Tibial artery (tissue), 4 donors: ENCODE results near the gene CAMTA1.
A peak's percentile ranks its signal among the peaks of the same experiment; 100 is the strongest.
"Not testable (repeated sequence)": the region's sequence is repeated elsewhere in the genome, so short reads cannot be mapped to it uniquely, and the experiment has no call there.

Experiments
- DNase-seq, 2 donors: peaks; one replicate each; pipeline ENCODE4 v3.0.0-alpha.2; 2019
- H3K27ac ChIP-seq, 2 donors: fragments of 200-600 bp; sonication (generic) in 1 of 2; 1 replicate in 1 of 2; 2 replicates in 1 of 2; pipeline ENCODE4 v1.5.1; 2018 to 2019; ENCODE audit warnings: mild to moderate bottlenecking in 1 of 2
- H3K27me3 ChIP-seq, 2 donors: fragments of 200-600 bp; sonication (generic) in 1 of 2; one replicate each; pipeline versions ENCODE4 v1.5.1 to v1.6.0; 2016 to 2019
- H3K36me3 ChIP-seq, 3 donors: fragments of 200-600 bp; sonication (generic) in 2 of 3; one replicate each; pipeline ENCODE4 v1.5.1; 2016 to 2019; ENCODE audit warnings: mild to moderate bottlenecking in 2 of 3
- H3K4me1 ChIP-seq, 4 donors: fragments of 200-600 bp; sonication (generic) in 2 of 4; 1 replicate in 3 of 4; 2 replicates in 1 of 4; pipeline ENCODE4 v1.5.1; 2016 to 2019
- H3K4me3 ChIP-seq, 2 donors: fragments of 200-600 bp; sonication (generic) in 1 of 2; 1 replicate in 1 of 2; 2 replicates in 1 of 2; pipeline ENCODE4 v1.5.1; 2018 to 2019; ENCODE audit warnings: mild to moderate bottlenecking in 2 of 2
- H3K9me3 ChIP-seq, 3 donors: fragments of 200-600 bp; sonication (generic) in 1 of 3; one replicate each; pipeline ENCODE4 v1.5.1; 2016 to 2019
- CTCF ChIP-seq, 2 experiments: fragments of 200-600 bp in 1 of 2; fragments of 450-650 bp in 1 of 2; IDR thresholded peaks; one replicate each; pipeline ENCODE4 v1.5.1; 2017 to 2019; ENCODE audit warnings: antibody characterized with exemption in 2 of 2, mild to moderate bottlenecking in 1 of 2, moderate library complexity in 1 of 2
- intact Hi-C: fragments of 100-400 bp; cut with DNase I; formaldehyde crosslinking; loops from one replicate; pipeline ENCODE4 v1.15.0; 2023; ENCODE audit warnings: low total_unique reads

Gene CAMTA1

GRCh38 chr1:7594714-7595295 lies 809.6 kb downstream of the CAMTA1 start:
- TF ChIP-seq CTCF (IDR thresholded peaks at IDR 0.05), result no peak
- peak in 1 of 2 donors; percentile 10 for DNase-seq
- Histone ChIP-seq H3K4me1 (no peaks in the 10 kb centered on the region), H3K27ac (no peak overlapping the region), H3K9me3 (peaks cover 0 to 3% (median 0%) of the 10 kb centered on the region in 3 donors), H3K27me3 (peaks cover 0 to 4% of the 10 kb centered on the region in 2 donors), H3K36me3 (no peaks in the 10 kb centered on the region), H3K4me3 (no peak overlapping the region)
- intact Hi-C loops, result no loop called here

GRCh38 chr1:7595336-7595735 lies 810.1 kb downstream of the CAMTA1 start:
- TF ChIP-seq CTCF (IDR thresholded peaks at IDR 0.05), result no peak
- Histone ChIP-seq H3K27me3 (peaks cover 0 to 4% of the 10 kb centered on the region in 2 donors), H3K36me3 (no peaks in the 10 kb centered on the region), H3K27ac (no peak overlapping the region), H3K9me3 (peaks cover 0 to 3% (median 0%) of the 10 kb centered on the region in 3 donors), H3K4me3 (no peak overlapping the region), H3K4me1 (no peaks in the 10 kb centered on the region)
- intact Hi-C loops, result no loop called here
- DNase-seq, result peak in 1 of 2 donors; percentile 7

- H3K9me3 ChIP-seq, result peaks cover 0 to 3% (median 0%) of the 10 kb centered on the region in 3 donors
- DNase-seq, result peak; percentile 4 to 35
- intact Hi-C loops, result no loop called here
- peaks cover 0 to 4% of the 10 kb centered on the region in 2 donors for H3K27me3 ChIP-seq
- no peak overlapping the region for H3K4me3 ChIP-seq
- no peaks in the 10 kb centered on the region for H3K36me3 ChIP-seq
- TF ChIP-seq CTCF (IDR thresholded peaks at IDR 0.05), result no peak
- no peaks in the 10 kb centered on the region for H3K4me1 ChIP-seq
- no peak overlapping the region for H3K27ac ChIP-seq
Observed at GRCh38 chr1:7596126-7596965, 811.1 kb downstream of the CAMTA1 start.

- H3K9me3 ChIP-seq, result not testable (repeated sequence)
Observed at GRCh38 chr1:7598058-7598457, 812.8 kb downstream of the CAMTA1 start.

GRCh38 chr1:7604906-7605305 lies 819.7 kb downstream of the CAMTA1 start:
- H3K4me3 ChIP-seq, H3K27ac ChIP-seq, H3K9me3 ChIP-seq, intact Hi-C loops, H3K4me1 ChIP-seq, H3K36me3 ChIP-seq: not testable (repeated sequence)
- DNase-seq, result peak in 1 of 2 donors; percentile 43
- peaks cover 0 to 31% of the 10 kb centered on the region in 2 donors for H3K27me3 ChIP-seq

More at GRCh38 chr1:7598058-7598457, 812.8 kb downstream of the CAMTA1 start:
- H3K27ac ChIP-seq, H3K4me3 ChIP-seq, intact Hi-C loops, H3K36me3 ChIP-seq, H3K4me1 ChIP-seq, DNase-seq, H3K27me3 ChIP-seq: not testable (repeated sequence)

GRCh38 chr1:7606096-7606495 lies 820.8 kb downstream of the CAMTA1 start:
- H3K4me1 ChIP-seq, result no peaks in the 10 kb centered on the region
- no peak overlapping the region for H3K27ac ChIP-seq
- intact Hi-C loops, result no loop called here
- no peak overlapping the region for H3K4me3 ChIP-seq
- DNase-seq, result peak; percentile 5 to 16
- TF ChIP-seq CTCF (IDR thresholded peaks at IDR 0.05), result no peak
- no peaks in the 10 kb centered on the region for H3K9me3 ChIP-seq
- peaks cover 0 to 41% of the 10 kb centered on the region in 2 donors for H3K27me3 ChIP-seq
- no peaks in the 10 kb centered on the region for H3K36me3 ChIP-seq
